Omental fat pad (tissue), 4 donors: Measurements from ENCODE around the gene TEK. TPM values are rescaled to one million over a fixed set of nuclear protein-coding genes. Genes with fewer than 3 reads are reported as not detected.

Experiments
- ATAC-seq: fragments of 150-250 bp; one replicate; pipeline ENCODE4 v1.9.1; 2016; ENCODE audit warnings: mild to moderate bottlenecking, moderate library complexity; ENCODE audit not compliant: low FRiP score
- DNase-seq: peaks from one replicate; pipeline ENCODE4 v3.0.0-alpha.2; 2019; ENCODE audit warnings: low spot score
- total RNA-seq, 4 donors: library from RNA; depleted of rRNA; stranded (reverse); fragments of >200 nt; gene quantifications; one replicate each; pipeline ENCODE4 v1.1.0, GENCODE V29; 2016
- TF ChIP-seq, protein P1 (sequence below), 3 donors: fragments of 450-650 bp; IDR thresholded peaks; one replicate each; pipeline ENCODE4 v1.5.1; 2016 to 2017; ENCODE audit warnings: antibody characterized with exemption in 3 of 3, mild to moderate bottlenecking in 3 of 3, moderate library complexity in 2 of 3

Gene TEK
- total RNA-seq, 4 donors from 2014 or later = 12.8 to 65.6 (median 28.4) TPM

DNA sequence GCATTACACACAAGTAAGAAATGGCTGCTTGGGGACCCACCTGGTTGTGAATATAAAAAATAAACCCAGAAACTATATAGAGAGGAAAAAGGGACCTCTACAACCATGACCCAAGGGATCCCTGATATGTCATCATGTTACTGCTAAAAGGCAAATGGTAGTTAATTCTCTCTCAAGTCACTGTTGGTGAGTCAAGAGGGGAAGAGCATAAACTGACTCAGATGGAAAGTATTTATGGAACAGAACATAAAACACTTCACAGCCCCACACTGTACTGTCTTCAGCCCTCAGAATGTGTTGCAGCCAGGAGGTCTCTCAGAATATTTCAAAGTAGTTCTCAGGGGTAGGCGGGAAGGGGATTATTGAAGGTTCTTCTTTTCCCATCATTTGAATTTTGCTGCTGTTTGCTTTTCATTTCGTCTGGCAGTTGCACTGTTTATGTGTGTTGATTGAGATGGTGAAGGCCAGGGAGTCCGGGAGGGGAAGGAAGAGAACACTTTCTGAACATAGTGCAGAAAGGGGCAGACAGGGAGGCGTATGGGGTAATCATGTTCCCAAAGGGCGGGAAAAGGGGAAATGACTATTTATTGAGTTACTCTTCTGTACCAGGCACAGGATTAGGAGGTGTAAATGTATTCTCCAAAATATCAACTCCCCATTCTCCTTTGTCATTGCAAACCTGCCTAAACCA lies 85.5 kb downstream of the TEK start:
- peak; percentile 22 for ATAC-seq
- TF ChIP-seq, protein P1, sequence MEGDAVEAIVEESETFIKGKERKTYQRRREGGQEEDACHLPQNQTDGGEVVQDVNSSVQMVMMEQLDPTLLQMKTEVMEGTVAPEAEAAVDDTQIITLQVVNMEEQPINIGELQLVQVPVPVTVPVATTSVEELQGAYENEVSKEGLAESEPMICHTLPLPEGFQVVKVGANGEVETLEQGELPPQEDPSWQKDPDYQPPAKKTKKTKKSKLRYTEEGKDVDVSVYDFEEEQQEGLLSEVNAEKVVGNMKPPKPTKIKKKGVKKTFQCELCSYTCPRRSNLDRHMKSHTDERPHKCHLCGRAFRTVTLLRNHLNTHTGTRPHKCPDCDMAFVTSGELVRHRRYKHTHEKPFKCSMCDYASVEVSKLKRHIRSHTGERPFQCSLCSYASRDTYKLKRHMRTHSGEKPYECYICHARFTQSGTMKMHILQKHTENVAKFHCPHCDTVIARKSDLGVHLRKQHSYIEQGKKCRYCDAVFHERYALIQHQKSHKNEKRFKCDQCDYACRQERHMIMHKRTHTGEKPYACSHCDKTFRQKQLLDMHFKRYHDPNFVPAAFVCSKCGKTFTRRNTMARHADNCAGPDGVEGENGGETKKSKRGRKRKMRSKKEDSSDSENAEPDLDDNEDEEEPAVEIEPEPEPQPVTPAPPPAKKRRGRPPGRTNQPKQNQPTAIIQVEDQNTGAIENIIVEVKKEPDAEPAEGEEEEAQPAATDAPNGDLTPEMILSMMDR (IDR thresholded peaks at IDR 0.05) = no peak

DNA sequence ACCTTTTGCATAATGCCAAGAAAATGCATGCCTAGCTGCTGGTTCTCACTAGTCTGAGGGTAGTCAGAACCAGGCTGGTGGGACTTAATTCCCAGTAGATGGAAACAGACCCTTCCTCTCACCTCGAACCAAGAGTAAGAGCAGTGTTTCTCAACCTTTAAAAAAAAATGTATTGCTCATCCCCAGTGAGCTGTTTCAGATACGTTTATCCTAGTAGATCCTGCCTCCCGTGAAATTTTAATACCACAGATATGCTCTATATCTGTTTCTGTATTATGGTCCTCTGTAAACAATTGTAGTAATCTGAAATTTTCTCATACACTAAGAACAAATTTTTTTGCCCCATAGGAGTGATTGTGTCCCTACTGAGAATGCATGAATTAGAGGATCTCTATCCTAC lies 86.2 kb downstream of the TEK start:
- DNase-seq (no peak), ATAC-seq (no peak)
- TF ChIP-seq, protein P1 (IDR thresholded peaks at IDR 0.05) = no peak

More for the DNA sequence above, 85.5 kb downstream of the TEK start:
- no peak for DNase-seq

DNA sequence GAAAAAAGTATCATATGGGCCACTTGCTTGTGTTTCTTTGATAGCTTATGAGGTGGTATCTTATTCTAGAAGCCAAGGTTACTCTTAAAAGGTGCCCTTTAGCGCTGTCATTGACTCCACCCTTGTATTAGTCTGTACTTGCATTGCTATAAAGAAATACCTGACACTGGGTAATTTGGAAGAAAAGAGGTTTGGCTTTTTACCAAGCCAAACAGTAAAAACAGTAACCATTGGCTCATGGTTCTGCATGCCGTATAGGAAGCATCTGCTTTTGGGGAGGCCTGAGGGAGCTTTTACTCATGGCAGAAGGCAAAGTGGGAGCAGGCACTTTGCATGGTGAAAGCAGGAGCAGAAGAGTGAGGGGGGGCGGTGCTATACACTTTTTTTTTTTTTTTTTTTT lies 87.4 kb downstream of the TEK start:
- no peak for ATAC-seq
- TF ChIP-seq, protein P1 (IDR thresholded peaks at IDR 0.05) = no peak
- DNase-seq = no peak

DNA sequence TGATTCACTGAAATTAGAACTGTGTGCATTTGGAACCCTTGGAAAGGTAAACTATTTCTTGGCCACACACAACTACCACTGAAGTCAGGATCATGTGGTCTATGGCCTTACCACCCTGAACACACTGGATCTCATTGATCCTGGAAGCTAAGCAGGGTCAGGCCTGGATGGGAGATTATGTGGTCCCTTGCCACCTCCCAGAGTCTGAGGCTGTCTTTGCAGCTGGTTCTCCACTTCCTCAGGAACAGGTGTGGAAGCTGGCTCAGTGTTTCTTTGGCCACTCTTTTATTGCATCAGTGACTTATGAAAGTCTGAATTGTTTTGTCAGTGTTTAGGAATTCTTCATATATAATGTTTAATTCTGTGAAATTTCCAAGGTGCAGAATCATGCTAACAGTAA lies 89.2 kb downstream of the TEK start:
- no peak for ATAC-seq
- TF ChIP-seq, protein P1 (IDR thresholded peaks at IDR 0.05) = no peak
- DNase-seq = no peak

DNA sequence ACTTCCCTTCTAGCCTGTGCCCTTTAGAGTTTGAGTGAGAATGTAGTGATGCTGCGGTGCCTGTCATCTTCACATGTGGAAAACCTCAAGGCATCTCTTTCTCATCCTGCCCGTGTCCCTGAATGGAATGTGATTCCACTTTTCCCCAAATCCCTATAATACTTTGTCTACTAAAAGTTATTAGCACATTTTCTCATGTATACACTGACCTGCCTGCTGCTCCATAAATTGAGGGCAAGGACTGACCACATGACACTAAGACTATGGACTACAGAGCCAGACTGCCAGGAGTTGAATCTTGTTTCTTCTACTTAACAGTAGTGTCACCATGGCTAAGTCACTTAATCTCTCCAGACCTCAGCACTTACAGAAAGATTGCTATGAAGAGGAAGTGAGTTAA lies 93.0 kb downstream of the TEK start:
- no peak for DNase-seq
- TF ChIP-seq, protein P1 (IDR thresholded peaks at IDR 0.05) = no peak
- no peak for ATAC-seq

DNA sequence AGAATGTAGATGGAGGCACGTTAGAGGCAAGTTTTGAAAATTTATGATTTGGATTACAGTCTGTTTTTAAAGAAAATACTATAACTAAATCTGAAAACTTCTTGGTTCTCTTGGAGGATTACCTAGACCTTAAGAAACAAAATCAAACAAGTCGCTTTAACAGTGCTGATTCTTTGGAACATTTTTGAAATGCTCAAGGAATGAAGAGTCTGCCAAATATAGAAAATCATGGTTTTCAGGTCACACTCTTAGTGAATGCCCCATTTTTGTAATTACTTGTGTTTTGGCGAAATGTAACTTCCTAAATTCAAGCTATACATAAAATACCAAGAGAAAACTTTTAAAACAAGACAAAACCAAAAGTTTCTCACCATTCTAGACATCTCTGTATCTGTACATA lies 94.8 kb downstream of the TEK start:
- DNase-seq = no peak
- no peak for ATAC-seq
- TF ChIP-seq, protein P1 (IDR thresholded peaks at IDR 0.05) = no peak

DNA sequence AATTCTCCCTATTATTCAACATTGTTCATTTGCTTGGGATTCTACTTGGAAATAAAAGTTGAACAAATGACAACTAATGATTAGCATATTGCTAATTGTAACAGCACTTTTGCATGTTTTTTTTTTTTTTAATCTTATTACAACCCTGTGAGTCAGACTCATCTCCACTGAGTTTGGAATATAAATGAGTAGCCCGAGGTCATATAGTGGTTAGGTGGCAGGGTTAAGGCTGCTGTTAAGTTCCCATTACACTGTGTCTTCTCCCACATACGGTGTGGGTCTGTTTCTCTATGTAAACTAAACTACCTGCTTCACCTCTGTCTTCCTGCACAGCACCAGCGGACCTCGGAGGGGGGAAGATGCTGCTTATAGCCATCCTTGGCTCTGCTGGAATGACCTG lies 95.6 kb downstream of the TEK start:
- ATAC-seq = no peak
- TF ChIP-seq, protein P1 (IDR thresholded peaks at IDR 0.05) = no peak
- no peak for DNase-seq
